GM23338 (cell line): ENCODE results near the gene MGME1. TPM values are rescaled to one million over a fixed set of nuclear protein-coding genes. Genes with fewer than 3 reads are reported as not detected.
A peak's percentile ranks its signal among the peaks of the same experiment; 100 is the strongest.

Source experiments
- ATAC-seq: fragments of 200-7000 bp; cut with Tn5 transposase; 3 replicates; pipeline ENCODE4 v1.9.1; 2020
- DNase-seq: peaks from one replicate; pipeline ENCODE4 v3.0.0-alpha.2; 2015; ENCODE audit warnings: low spot score
- H2AFZ ChIP-seq: fragments of 200-600 bp; sonication (generic); 2 replicates; pipeline ENCODE4 v1.8.0; 2016; ENCODE audit warnings: antibody characterized with exemption, mild to moderate bottlenecking, moderate library complexity
- H3F3A ChIP-seq: fragments of 200-600 bp; sonication (generic); replicated peaks from 2 replicates; pipeline ENCODE4 v1.8.0; 2017; ENCODE audit warnings: antibody characterized with exemption, mixed run types, low read depth
- H3K27ac ChIP-seq: fragments of 200-600 bp; sonication (generic); 2 replicates; pipeline ENCODE4 v1.6.1; 2016; ENCODE audit warnings: low read depth
- H3K27me3 ChIP-seq: fragments of 200-600 bp; sonication (generic); 2 replicates; pipeline ENCODE4 v1.8.0; 2016; ENCODE audit warnings: mild to moderate bottlenecking, mixed run types, moderate library complexity; ENCODE audit not compliant: insufficient read depth
- H3K36me3 ChIP-seq: fragments of 200-600 bp; sonication (generic); 2 replicates; pipeline ENCODE4 v1.8.0; 2016; ENCODE audit warnings: mild to moderate bottlenecking; ENCODE audit not compliant: insufficient read depth
- H3K4me1 ChIP-seq: fragments of 200-600 bp; sonication (generic); 2 replicates; pipeline ENCODE4 v1.8.0; 2016; ENCODE audit warnings: mild to moderate bottlenecking, moderate library complexity; ENCODE audit not compliant: insufficient read depth
- H3K4me2 ChIP-seq: fragments of 200-600 bp; sonication (generic); 2 replicates; pipeline ENCODE4 v1.7.1; 2017; ENCODE audit warnings: mixed run types
- H3K4me3 ChIP-seq: fragments of 200-600 bp; sonication (generic); 2 replicates; pipeline ENCODE4 v1.6.1; 2016; ENCODE audit warnings: mixed run types
- H3K79me2 ChIP-seq: fragments of 200-600 bp; sonication (generic); replicated peaks from 2 replicates; pipeline ENCODE4 v1.8.0; 2017; ENCODE audit warnings: mild to moderate bottlenecking; ENCODE audit not compliant: insufficient read depth
- H3K9me2 ChIP-seq: fragments of 200-600 bp; sonication (generic); 2 replicates; pipeline ENCODE4 v1.8.0; 2017; ENCODE audit not compliant: insufficient read depth
- H4K20me1 ChIP-seq: fragments of 200-600 bp; sonication (generic); replicated peaks from 2 replicates; pipeline ENCODE4 v1.8.0; 2017; ENCODE audit warnings: mild to moderate bottlenecking; ENCODE audit not compliant: insufficient read depth
- H3K27ac Mint-ChIP-seq: 2 replicates; pipeline ENCODE4 v1.8.0; 2020; ENCODE audit warnings: inconsistent platforms, mild to moderate bottlenecking, moderate library complexity, mixed read lengths
- H3K27me3 Mint-ChIP-seq: 3 replicates; pipeline ENCODE4 v1.8.0; 2022; ENCODE audit warnings: low read depth, mild to moderate bottlenecking, moderate library complexity, mixed read lengths, inconsistent platforms; ENCODE audit not compliant: insufficient read depth, poor library complexity
- H3K36me3 Mint-ChIP-seq: 3 replicates; pipeline ENCODE4 v1.8.0; 2021; ENCODE audit warnings: low read depth, mild to moderate bottlenecking, inconsistent platforms, moderate library complexity, mixed read lengths
- H3K4me1 Mint-ChIP-seq: 3 replicates; pipeline ENCODE4 v1.8.0; 2020; ENCODE audit warnings: mild to moderate bottlenecking, inconsistent platforms, mixed read lengths
- H3K4me3 Mint-ChIP-seq: 3 replicates; pipeline ENCODE4 v1.8.0; 2021; ENCODE audit warnings: moderate library complexity, mild to moderate bottlenecking, inconsistent platforms, mixed read lengths
- H3K9me3 Mint-ChIP-seq: 3 replicates; pipeline ENCODE4 v1.8.0; 2020; ENCODE audit warnings: moderate library complexity, mild to moderate bottlenecking, inconsistent platforms, mixed read lengths
- CREB1 ChIP-seq: fragments of 250-450 bp; sonication (Bioruptor Pico); IDR thresholded peaks from 2 replicates; pipeline ENCODE4 v1.5.0; 2020; ENCODE audit warnings: low read depth, mild to moderate bottlenecking, moderate library complexity
- EZH2 ChIP-seq: fragments of 200-600 bp; sonication (generic); IDR thresholded peaks from one replicate; pipeline ENCODE4 v1.8.0; 2017; ENCODE audit warnings: antibody characterized with exemption, mild to moderate bottlenecking, low read depth; ENCODE audit not compliant: unreplicated experiment
- JUNB ChIP-seq: IDR thresholded peaks from one replicate; pipeline ENCODE4 v1.6.1; 2016; ENCODE audit warnings: antibody characterized with exemption; ENCODE audit not compliant: unreplicated experiment
- NANOG ChIP-seq: IDR thresholded peaks from 2 replicates; pipeline ENCODE4 v1.6.1; 2016; ENCODE audit warnings: antibody characterized with exemption, borderline replicate concordance
- POLR2AphosphoS5 ChIP-seq: IDR thresholded peaks from 2 replicates; pipeline ENCODE4 v1.6.1; 2016; ENCODE audit warnings: antibody characterized with exemption, low read depth
- polyA plus RNA-seq: library from polyadenylated mRNA; unstranded; fragments of >200 nt; fragmentation: Nextera tagmentation; extraction: Ambion mirVana; gene quantifications from 2 replicates; pipeline ENCODE4 v1.2.1, GENCODE V29; 2016
- total RNA-seq: library from RNA; depleted of rRNA; stranded (reverse); fragments of >200 nt; shearing (Covaris generic); gene quantifications from 2 replicates; pipeline ENCODE4 v1.2.3, GENCODE V29; 2014
- TF ChIP-seq, protein P1 (sequence below), 2 experiments: fragments of 200-600 bp in 1 of 2; sonication (generic) in 1 of 2; conservative IDR thresholded peaks; 2 replicates each; pipeline versions ENCODE4 v1.5.1 to v1.6.1; 2016 to 2017; ENCODE audit warnings: antibody characterized with exemption in 2 of 2, low read depth in 2 of 2, mild to moderate bottlenecking in 2 of 2, moderate library complexity in 1 of 2

Gene MGME1
- total and polyA plus RNA-seq, 2 experiments from 2014 or later, result 43.1 to 56.9 TPM

DNA sequence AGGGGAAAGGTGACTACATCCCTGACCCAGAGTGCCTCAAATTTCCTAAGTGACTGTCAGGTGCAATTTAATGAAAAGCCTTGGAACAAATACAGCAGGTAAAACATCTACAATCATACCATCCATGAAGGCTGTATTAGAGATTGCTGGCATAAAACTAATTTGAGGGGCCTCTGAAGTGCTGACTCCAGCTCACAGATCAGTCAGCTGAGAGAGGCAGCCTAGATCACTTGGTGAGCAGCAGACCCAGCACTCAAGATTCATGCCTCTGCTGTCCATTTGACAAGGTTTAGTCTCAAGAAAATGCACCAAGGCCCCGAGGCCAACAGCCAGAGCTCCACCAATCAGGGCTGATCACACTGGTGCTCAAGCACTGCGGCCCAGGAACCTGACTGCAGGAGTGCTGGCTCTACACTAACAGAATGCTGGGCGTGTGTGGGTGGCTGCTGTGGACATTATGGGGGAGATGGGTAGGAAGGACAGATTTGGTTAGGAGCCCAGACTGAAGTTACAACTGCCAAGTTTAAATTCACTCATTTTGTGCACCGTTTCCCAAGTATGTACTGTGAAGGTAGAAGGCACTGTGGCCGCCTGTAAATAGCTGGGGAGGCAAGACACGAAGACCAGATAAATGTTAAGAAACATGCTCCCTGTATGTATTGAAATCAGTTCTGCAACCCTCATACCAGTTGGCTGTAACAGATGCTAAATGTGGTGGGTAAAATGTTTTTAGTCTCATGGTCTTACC is 28.4 kb upstream of the MGME1 start:
- H3F3A ChIP-seq, result peaks cover 48% of the 10 kb centered on the region
- no peak for TF ChIP-seq CREB1
- no peak for TF ChIP-seq NANOG
- TF ChIP-seq, protein P1, sequence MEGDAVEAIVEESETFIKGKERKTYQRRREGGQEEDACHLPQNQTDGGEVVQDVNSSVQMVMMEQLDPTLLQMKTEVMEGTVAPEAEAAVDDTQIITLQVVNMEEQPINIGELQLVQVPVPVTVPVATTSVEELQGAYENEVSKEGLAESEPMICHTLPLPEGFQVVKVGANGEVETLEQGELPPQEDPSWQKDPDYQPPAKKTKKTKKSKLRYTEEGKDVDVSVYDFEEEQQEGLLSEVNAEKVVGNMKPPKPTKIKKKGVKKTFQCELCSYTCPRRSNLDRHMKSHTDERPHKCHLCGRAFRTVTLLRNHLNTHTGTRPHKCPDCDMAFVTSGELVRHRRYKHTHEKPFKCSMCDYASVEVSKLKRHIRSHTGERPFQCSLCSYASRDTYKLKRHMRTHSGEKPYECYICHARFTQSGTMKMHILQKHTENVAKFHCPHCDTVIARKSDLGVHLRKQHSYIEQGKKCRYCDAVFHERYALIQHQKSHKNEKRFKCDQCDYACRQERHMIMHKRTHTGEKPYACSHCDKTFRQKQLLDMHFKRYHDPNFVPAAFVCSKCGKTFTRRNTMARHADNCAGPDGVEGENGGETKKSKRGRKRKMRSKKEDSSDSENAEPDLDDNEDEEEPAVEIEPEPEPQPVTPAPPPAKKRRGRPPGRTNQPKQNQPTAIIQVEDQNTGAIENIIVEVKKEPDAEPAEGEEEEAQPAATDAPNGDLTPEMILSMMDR (conservative IDR thresholded peaks at IDR 0.05; ENCODE audit: low read depth in 2 of 2), result no peak
- H3K79me2 ChIP-seq, result peaks cover 8% of the 10 kb centered on the region
- H3K27ac ChIP-seq, result peak overlapping the region; percentile 83
- H3K4me3 ChIP-seq, result no peak overlapping the region
- H3K27me3 ChIP-seq, result no peaks in the 10 kb centered on the region
- DNase-seq (peak; percentile 66), ATAC-seq (peak; percentile 33)
- H3K9me2 ChIP-seq, result no peaks in the 10 kb centered on the region
- peaks cover 43% of the 10 kb centered on the region for H3K36me3 ChIP-seq
- peak overlapping the region; percentile 91 for H3K27ac Mint-ChIP-seq
- peaks cover 64% of the 10 kb centered on the region for H3K4me1 Mint-ChIP-seq
- H3K36me3 Mint-ChIP-seq, result peaks cover 51% of the 10 kb centered on the region
- H4K20me1 ChIP-seq, result peaks cover 37% of the 10 kb centered on the region
- H3K4me2 ChIP-seq, result 0 out of 2 replicates have a peak overlapping the region, but pooled peaks have one; percentile 41
- H3K4me3 Mint-ChIP-seq, result no peak overlapping the region; the same call in 2 of the 3 replicates
- no peak overlapping the region for H2AFZ ChIP-seq
- peaks cover 15% of the 10 kb centered on the region for H3K27me3 Mint-ChIP-seq
- peaks cover 39% of the 10 kb centered on the region for H3K4me1 ChIP-seq
- no peaks in the 10 kb centered on the region for H3K9me3 Mint-ChIP-seq

DNA sequence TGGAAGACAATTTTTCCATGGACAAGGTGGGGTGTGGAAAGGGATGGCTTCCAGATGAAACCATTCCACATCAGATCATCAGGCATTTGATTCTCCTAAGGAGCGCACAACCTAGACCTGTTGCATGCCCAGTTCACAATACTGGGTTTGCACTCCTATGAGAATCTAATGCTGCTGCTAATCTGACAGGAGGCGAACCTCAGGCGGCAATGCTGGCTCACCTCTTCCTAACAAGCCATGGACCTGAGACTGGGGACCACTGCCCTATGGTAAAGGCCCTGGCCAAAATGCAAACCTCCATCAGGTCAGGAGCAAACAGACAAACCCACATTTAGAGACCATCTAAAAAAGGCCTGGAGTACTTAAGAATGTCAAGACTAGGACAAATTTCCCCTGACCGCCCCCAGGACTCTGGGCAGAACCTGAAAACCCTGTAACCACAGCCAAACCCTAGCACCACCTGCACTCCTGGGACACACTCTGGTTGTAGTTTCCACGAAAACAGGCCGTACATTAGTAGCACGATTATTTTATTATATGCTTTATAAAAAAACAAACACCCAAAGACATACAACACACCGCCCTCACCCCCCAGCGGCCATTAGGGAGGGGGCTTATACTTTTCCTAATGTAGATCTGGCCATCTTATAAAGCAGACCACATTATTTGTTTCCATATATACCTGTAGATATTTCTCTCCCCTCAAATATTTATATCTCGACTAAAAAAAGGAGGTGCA is 27.6 kb upstream of the MGME1 start:
- peaks cover 60% of the 10 kb centered on the region for H3K36me3 Mint-ChIP-seq
- ATAC-seq, result no peak
- H3K27ac ChIP-seq, result peak overlapping the region; percentile 83

More for the DNA sequence above, 27.6 kb upstream of the MGME1 start:
- H3K27ac Mint-ChIP-seq, result 0 out of 2 replicates have a peak overlapping the region, but pooled peaks have one; percentile 42
- no peaks in the 10 kb centered on the region for H3K9me3 Mint-ChIP-seq
- Histone ChIP-seq H3K9me2 (no peaks in the 10 kb centered on the region), H3K4me1 (peaks cover 38% of the 10 kb centered on the region), H3K4me3 (no peak overlapping the region), H3F3A (peaks cover 56% of the 10 kb centered on the region), H3K4me2 (no peak overlapping the region), H3K27me3 (no peaks in the 10 kb centered on the region), H4K20me1 (peaks cover 39% of the 10 kb centered on the region), H3K36me3 (peaks cover 52% of the 10 kb centered on the region), H2AFZ (no peak overlapping the region), H3K79me2 (peaks cover 17% of the 10 kb centered on the region)
- peaks cover 13% of the 10 kb centered on the region for H3K27me3 Mint-ChIP-seq
- DNase-seq, result no peak
- H3K4me1 Mint-ChIP-seq, result peaks cover 59% of the 10 kb centered on the region
- TF ChIP-seq JUNB (no peak), EZH2 (no peak), POLR2AphosphoS5 (peak; percentile 11; the same call in 1 of the 2 replicates)
- TF ChIP-seq, protein P1 (conservative IDR thresholded peaks at IDR 0.05; ENCODE audit: low read depth in 2 of 2), result no peak
- no peak overlapping the region for H3K4me3 Mint-ChIP-seq
